ENCODE results near the gene ARL6IP1. TPM values are rescaled to one million over a fixed set of nuclear protein-coding genes. Genes with fewer than 3 reads are reported as not detected.
A peak's percentile ranks its signal among the peaks of the same experiment; 100 is the strongest.

ARL6IP1 gene
- total and polyA plus RNA-seq, 2 of the 13 experiments (the other 11 are each of a cell fraction or from before 2014, with no cell fraction given), result 263 to 373 TPM

GRCh38 chr16:18801145-18801972, at the start of gene ARL6IP1 (continued):
- TF ChIP-seq CHD4 (IDR thresholded peaks at IDR 0.05; ENCODE audit: borderline replicate concordance, low read length), result no peak
- peak; percentile 94 for TF ChIP-seq ZNF446 (CRISPR knock-in tag; IDR thresholded peaks at IDR 0.05)
- peak; percentile 89 for TF ChIP-seq ZNF557 (CRISPR knock-in tag; IDR thresholded peaks at IDR 0.05)
- peak; percentile 99 for TF ChIP-seq SMYD3 (CRISPR knock-in tag; IDR thresholded peaks at IDR 0.05)
- peak; percentile 99 for TF ChIP-seq PPARG (CRISPR knock-in tag; conservative IDR thresholded peaks at IDR 0.05)
- peak; percentile 96 for TF ChIP-seq FOXC1 (CRISPR knock-in tag; IDR thresholded peaks at IDR 0.05; ENCODE audit: borderline replicate concordance)
- peak; percentile 79; the same call in 1 of the 2 replicates for TF ChIP-seq IRF1 (CRISPR knock-in tag; IDR thresholded peaks at IDR 0.05; ENCODE audit: low read depth)
- peak; percentile 96 for TF ChIP-seq KAT8 (CRISPR knock-in tag; IDR thresholded peaks at IDR 0.05)
- peak; percentile 77 for TF ChIP-seq ZNF768 (CRISPR knock-in tag; IDR thresholded peaks at IDR 0.05)
- peak; percentile 98 for TF ChIP-seq ZNF737 (CRISPR knock-in tag; IDR thresholded peaks at IDR 0.05; ENCODE audit: borderline replicate concordance)
- peak; percentile 55 for TF ChIP-seq SIX1 (CRISPR knock-in tag; IDR thresholded peaks at IDR 0.05; ENCODE audit: borderline replicate concordance)
- TF ChIP-seq MXD1 (CRISPR knock-in tag; IDR thresholded peaks at IDR 0.05), result peak; percentile 89
- TF ChIP-seq SMAD3 (CRISPR knock-in tag; IDR thresholded peaks at IDR 0.05), result peak; percentile 72; the same call in 1 of the 2 replicates
- TF ChIP-seq MEIS1 (CRISPR knock-in tag; IDR thresholded peaks at IDR 0.05; ENCODE audit: borderline replicate concordance), result peak; percentile 92; the same call in 1 of the 2 replicates
- TF ChIP-seq BATF2 (CRISPR knock-in tag; IDR thresholded peaks at IDR 0.05), result peak; percentile 99
- peak; percentile 99 for TF ChIP-seq KLF6 (CRISPR knock-in tag; IDR thresholded peaks at IDR 0.05)
- TF ChIP-seq RBM22 (optimal IDR thresholded peaks at IDR 0.05; ENCODE audit: low read length), result no peak
- TF ChIP-seq BORCS8-MEF2B (CRISPR knock-in tag; IDR thresholded peaks at IDR 0.05), result peak; percentile 98
- peak; percentile 64 for TF ChIP-seq JARID2 (CRISPR knock-in tag; IDR thresholded peaks at IDR 0.05; ENCODE audit: insufficient replicate concordance)
- peak; percentile 100 for TF ChIP-seq RBFOX2 (IDR thresholded peaks at IDR 0.05; ENCODE audit: low read depth, low read length)
- peak; percentile 99 for TF ChIP-seq IRF9 (CRISPR knock-in tag; IDR thresholded peaks at IDR 0.05; ENCODE audit: borderline replicate concordance)
- TF ChIP-seq ZBTB46 (CRISPR knock-in tag; IDR thresholded peaks at IDR 0.05; ENCODE audit: borderline replicate concordance), result no peak
- no peak; the same call in none of the 2 replicates for TF ChIP-seq GRHL1 (CRISPR knock-in tag; conservative IDR thresholded peaks at IDR 0.05)
